ENCODE results near the gene TLE5.

GRCh38 chr19:3006075-3006767 is 56.1 kb downstream of the TLE5 start:
- TF ChIP-seq EZH2 (IDR thresholded peaks at IDR 0.05; ENCODE audit: low read length) (no peak), CTCF (optimal IDR thresholded peaks at IDR 0.05 in 1 of 3, IDR thresholded peaks at IDR 0.05 in 1 of 3, conservative IDR thresholded peaks at IDR 0.05 in 1 of 3; ENCODE audit: extremely low read depth in 1 of 3, insufficient read depth in 2 of 3, low read length in 3 of 3) (no peak)

Data from keratinocyte (primary cell).